Measurements from ENCODE around the gene HMCES. TPM values are rescaled to one million over a fixed set of nuclear protein-coding genes. Genes with fewer than 3 reads are reported as not detected.
"Not testable (repeated sequence)": the region's sequence is repeated elsewhere in the genome, so short reads cannot be mapped to it uniquely, and the experiment has no call there.

The HMCES gene
- total RNA-seq, 1 donor from 2014 or later = 70.7 TPM

DNA sequence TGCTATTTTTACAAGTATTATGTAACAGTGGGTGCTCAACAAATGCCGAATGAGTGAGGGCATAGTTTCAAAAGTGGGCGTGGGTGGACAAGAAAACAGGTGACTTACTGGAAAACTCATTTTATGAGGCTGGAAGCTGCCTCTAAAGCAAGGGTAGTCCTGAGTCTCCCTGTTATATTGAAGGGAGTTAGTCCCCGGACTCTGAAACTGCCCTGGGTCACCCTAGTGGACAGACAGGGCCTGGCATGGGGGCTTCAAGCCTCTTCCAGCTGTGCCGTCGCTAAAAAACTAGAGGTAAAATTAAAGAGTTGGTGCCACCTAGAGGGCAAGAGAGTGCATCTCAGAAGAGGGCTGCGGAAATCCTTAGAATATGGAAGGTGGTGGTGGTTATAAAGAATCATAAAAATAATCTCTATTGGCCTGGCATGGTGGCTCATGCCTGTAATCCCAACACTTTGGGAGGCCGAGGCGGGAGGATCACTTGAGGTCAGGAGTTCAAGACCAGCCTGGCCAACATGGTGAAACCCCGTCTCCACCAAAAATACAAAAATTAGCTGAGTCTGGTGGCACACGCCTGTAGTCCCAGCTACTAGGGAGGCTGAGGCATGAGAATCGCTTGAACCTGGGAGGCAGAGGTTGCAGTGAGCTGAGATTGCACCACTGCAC is 32.9 kb upstream of the HMCES start:
- peak overlapping the region; percentile 48 for H3K27ac Mint-ChIP-seq
- peaks cover 31% of the 10 kb centered on the region for H3K4me1 Mint-ChIP-seq (ENCODE audit: low read depth)
- not testable (repeated sequence) for H3K27me3 Mint-ChIP-seq (ENCODE audit: low read depth); H3K9me3 Mint-ChIP-seq; H3K4me3 Mint-ChIP-seq (ENCODE audit: low read depth)
- peaks cover 13% of the 10 kb centered on the region for H3K36me3 Mint-ChIP-seq (ENCODE audit: low read depth)
- peak; percentile 73 for DNase-seq (ENCODE audit: low spot score)
- intact Hi-C loops (cut with micrococcal nuclease) = loop anchor here (1.0 to 5.0 kb wide), 2 partner anchors 84 to 368 kb away; partner anchors contain the start of genes ACAD9 and ISY1

DNA sequence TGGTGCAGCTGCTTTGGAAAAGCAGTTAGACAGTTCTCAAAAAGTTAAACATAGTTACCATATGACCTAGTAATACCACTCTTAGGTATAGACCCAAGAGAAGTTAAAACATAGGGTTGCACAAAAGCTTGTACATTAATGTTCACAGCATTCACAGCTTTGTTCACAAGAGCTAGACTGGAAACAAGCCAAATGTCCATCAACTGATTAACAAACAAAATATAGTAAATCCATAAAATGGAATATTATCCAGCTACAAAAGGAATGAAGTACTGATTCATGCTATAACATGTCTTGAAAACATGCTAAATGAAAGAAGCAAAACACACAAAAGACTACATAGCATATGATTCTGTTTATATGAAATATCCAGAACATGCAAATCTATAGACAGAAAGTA is 32.0 kb upstream of the HMCES start:
- Mint-ChIP-seq H3K4me3 (ENCODE audit: low read depth) (peak overlapping the region; percentile 44), H3K36me3 (ENCODE audit: low read depth) (peaks cover 13% of the 10 kb centered on the region), H3K9me3 (no peaks in the 10 kb centered on the region), H3K27me3 (ENCODE audit: low read depth) (no peaks in the 10 kb centered on the region), H3K4me1 (ENCODE audit: low read depth) (peaks cover 31% of the 10 kb centered on the region), H3K27ac (no peak overlapping the region)
- no peak for DNase-seq (ENCODE audit: low spot score)
- intact Hi-C loops (cut with micrococcal nuclease) = loop anchor here (5.0 kb wide), 1 partner anchor 369 kb away; the partner anchor contains the start of gene ACAD9

DNA sequence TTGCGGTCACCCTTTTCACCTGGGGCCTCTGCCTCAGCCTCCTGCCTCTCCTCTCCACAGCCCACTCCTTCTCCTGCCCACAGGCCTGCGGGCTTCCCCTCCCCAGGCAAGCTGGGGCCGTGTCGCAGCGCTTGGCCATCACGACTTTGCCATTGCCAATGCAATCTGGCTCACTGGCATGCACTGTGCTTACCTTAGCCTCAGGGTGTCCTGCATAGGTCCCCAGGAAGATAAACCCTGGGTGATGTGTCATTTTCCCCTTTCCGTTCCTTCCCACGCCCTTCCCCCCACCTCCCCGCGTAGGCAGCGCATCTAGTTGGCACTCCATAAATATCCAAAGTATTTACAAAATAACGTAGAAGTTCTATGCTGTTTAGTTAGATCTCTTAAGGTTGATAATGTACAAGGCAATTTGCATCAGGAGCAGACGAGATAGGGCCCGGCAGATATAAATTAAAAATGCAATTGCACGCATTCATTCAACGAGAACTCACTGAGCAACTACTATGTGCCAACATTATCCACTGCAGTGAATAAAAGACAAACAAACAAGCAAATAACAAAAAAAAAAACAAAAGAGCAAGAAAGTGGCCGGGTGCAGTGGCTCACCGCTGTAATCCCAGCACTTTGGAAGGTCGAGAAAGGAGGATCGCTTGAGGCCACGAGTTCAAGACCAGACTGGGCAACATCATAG is 30.2 kb upstream of the HMCES start:
- DNase-seq (ENCODE audit: low spot score) = no peak
- peaks cover 28% of the 10 kb centered on the region for H3K36me3 Mint-ChIP-seq (ENCODE audit: low read depth)
- intact Hi-C loops (cut with micrococcal nuclease) = loop anchor here (2.0 to 5.0 kb wide), 3 partner anchors 30 to 371 kb away; partner anchors contain the start of genes ACAD9 and HMCES
- H3K4me3 Mint-ChIP-seq (ENCODE audit: low read depth) = peak overlapping the region; percentile 99
- peak overlapping the region; percentile 98 for H3K27ac Mint-ChIP-seq
- peaks cover 34% of the 10 kb centered on the region for H3K4me1 Mint-ChIP-seq (ENCODE audit: low read depth)
- H3K27me3 Mint-ChIP-seq (ENCODE audit: low read depth) = no peaks in the 10 kb centered on the region
- H3K9me3 Mint-ChIP-seq = no peaks in the 10 kb centered on the region

DNA sequence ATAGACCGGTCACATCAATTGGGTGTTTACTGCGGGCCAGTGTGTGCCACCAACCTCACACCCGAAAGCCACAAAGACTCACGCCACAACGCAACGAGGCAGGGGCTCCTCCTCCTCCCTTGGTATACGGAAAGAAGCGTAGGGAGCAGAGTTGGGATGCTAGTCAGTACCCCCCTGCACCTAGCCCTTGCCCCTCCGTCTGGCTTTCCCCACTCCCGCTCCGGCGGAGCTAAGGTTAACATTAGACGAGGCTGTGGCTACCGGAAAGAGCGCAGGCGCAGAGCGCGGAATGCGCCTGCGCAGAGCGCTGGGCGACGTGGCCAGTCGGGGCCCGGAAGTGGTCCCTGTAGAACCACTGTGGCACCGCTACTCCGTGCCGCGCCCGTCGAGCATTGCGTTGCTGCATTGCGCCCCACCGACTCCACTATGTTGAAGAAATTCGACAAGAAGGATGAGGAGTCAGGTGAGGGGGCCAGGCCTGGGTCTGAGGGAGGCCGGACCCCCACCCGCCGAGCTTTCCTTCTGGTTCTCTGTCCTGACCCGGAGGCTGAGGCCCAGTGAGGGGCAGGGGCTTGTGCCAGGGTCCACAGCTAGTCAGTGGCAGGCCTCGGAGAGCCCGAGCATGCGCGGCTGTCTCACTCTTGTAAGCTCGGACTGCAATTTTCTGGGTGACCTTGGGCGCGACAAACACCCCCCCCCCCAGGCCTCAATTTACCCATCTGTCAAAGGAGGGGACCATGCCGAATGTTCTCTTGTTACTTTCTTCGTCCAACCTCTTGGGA is 29.2 kb upstream of the HMCES start, which contains the start of gene COPG1:
Gene COPG1 (plus strand): TSS at position 323 of the 782 bp plus-strand sequence. CDS start 104 bp downstream, at position 427.
- peaks cover 36% of the 10 kb centered on the region for H3K36me3 Mint-ChIP-seq (ENCODE audit: low read depth)

DNA sequence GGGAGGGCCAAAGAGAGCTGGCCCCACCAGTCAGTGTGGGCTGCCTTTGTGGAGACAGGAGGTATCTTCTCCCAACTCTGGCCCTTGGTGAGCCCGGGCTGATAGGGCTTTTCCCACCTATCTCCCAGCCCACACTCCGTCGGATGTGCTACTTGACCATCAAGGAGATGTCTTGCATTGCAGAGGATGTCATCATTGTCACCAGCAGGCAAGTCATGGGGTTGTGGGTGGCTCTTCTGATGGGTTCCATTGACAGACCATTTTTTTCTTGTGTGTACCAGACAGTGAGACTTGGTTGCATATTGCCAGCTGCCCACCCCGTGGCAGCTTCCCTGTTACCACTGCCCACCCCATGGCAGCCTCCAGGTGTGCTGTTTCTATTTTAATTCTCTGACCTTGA is 25.9 kb upstream of the HMCES start:
- DNase-seq (ENCODE audit: low spot score) = no peak
- Mint-ChIP-seq H3K4me3 (ENCODE audit: low read depth) (no peak overlapping the region), H3K27ac (no peak overlapping the region), H3K36me3 (ENCODE audit: low read depth) (peaks cover 67% of the 10 kb centered on the region), H3K27me3 (ENCODE audit: low read depth) (no peaks in the 10 kb centered on the region), H3K4me1 (ENCODE audit: low read depth) (peaks cover 18% of the 10 kb centered on the region), H3K9me3 (no peaks in the 10 kb centered on the region)
- intact Hi-C loops (cut with micrococcal nuclease) = no loop called here

More for the DNA sequence above, 29.2 kb upstream of the HMCES start, which contains the start of gene COPG1:
- DNase-seq (ENCODE audit: low spot score) = peak; percentile 88
- Mint-ChIP-seq H3K4me1 (ENCODE audit: low read depth) (peaks cover 34% of the 10 kb centered on the region), H3K27ac (peak within 1 kb of the TSS; percentile 98), H3K27me3 (ENCODE audit: low read depth) (no peaks in the 10 kb centered on the region), H3K9me3 (no peaks in the 10 kb centered on the region), H3K4me3 (ENCODE audit: low read depth) (peak within 1 kb of the TSS; percentile 99)
- intact Hi-C loops (cut with micrococcal nuclease) = loop anchor here (1.0 to 5.0 kb wide), 7 partner anchors 29 to 372 kb away; partner anchors contain the start of genes ACAD9, HMCES and ISY1

DNA sequence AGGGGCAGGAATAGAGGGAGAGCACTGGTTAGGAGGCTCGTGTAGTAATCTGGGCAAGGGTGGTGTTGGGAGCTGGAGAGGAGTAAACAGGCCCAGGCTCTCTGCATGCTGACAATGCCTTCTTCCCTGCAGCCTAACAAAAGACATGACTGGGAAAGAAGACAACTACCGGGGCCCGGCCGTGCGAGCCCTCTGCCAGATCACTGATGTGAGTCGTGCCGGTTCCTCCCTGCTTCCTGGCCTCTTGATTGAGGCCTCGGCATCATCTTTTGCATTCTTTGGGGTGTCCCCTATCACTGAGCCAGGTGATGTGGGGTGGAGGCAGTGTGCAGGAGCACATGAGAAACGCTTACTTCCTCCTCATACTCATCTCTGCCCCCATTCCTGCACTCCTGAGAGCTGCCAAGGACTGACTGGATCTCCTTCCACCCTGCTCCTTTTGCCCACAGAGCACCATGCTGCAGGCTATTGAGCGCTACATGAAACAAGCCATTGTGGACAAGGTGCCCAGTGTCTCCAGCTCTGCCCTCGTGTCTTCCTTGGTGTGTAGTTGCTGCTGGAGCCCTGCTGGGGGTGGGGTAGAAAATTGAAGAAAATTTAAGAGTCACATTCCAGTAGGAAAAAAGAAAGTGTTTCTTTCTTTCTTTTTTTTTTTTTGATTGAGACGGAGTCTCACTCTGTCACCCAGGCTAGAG is 24.0 kb upstream of the HMCES start:
- no peaks in the 10 kb centered on the region for H3K27me3 Mint-ChIP-seq (ENCODE audit: low read depth)
- H3K4me3 Mint-ChIP-seq (ENCODE audit: low read depth) = no peak overlapping the region
- H3K4me1 Mint-ChIP-seq (ENCODE audit: low read depth) = peaks cover 8% of the 10 kb centered on the region
- peaks cover 82% of the 10 kb centered on the region for H3K36me3 Mint-ChIP-seq (ENCODE audit: low read depth)
- no peak overlapping the region for H3K27ac Mint-ChIP-seq
- DNase-seq (ENCODE audit: low spot score) = no peak
- no peaks in the 10 kb centered on the region for H3K9me3 Mint-ChIP-seq
- intact Hi-C loops (cut with micrococcal nuclease) = no loop called here

DNA sequence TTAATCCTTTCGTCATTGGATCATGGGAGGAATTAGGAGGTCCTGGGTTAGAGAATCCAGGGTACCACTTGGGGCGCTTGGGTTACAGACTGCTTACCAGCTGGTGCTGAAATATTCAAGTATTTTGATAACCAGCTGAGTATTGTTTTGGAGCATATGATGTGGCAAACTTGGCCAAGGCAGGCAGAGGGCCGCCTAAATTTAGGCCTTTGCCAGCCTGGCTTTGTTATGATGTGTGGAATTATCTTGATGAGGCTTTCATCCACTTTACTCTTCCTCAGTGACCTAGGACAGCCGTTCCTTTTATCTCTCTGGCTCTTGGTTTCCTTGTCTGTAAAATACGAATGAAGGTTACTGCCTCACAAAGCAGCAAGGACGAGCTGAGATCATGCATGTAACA is 22.4 kb upstream of the HMCES start:
- Mint-ChIP-seq H3K9me3 (no peaks in the 10 kb centered on the region), H3K4me1 (ENCODE audit: low read depth) (peaks cover 3% of the 10 kb centered on the region), H3K27ac (no peak overlapping the region), H3K36me3 (ENCODE audit: low read depth) (peaks cover 88% of the 10 kb centered on the region), H3K4me3 (ENCODE audit: low read depth) (no peak overlapping the region), H3K27me3 (ENCODE audit: low read depth) (no peaks in the 10 kb centered on the region)
- intact Hi-C loops (cut with micrococcal nuclease) = no loop called here
- DNase-seq (ENCODE audit: low spot score) = no peak

DNA sequence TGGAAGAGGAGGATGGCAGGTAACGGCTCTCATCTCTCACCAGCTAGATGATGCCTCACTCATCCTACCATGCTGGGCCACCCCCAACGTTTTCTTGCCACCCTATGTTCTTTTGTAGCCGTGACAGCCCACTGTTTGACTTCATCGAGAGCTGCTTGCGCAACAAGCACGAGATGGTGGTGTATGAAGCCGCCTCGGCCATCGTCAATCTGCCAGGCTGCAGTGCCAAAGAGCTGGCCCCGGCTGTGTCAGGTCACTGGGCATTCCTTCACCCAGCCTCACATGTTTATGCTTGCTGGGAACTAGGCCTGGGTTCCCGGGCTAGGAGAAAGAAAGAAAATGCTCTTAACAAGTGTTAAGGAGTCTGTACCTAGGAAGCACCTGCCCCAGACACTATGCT is 21.1 kb upstream of the HMCES start:
- H3K36me3 Mint-ChIP-seq (ENCODE audit: low read depth) = peaks cover 85% of the 10 kb centered on the region
- no peaks in the 10 kb centered on the region for H3K9me3 Mint-ChIP-seq
- peaks cover 2% of the 10 kb centered on the region for H3K4me1 Mint-ChIP-seq (ENCODE audit: low read depth)
- H3K27me3 Mint-ChIP-seq (ENCODE audit: low read depth) = no peaks in the 10 kb centered on the region
- no peak overlapping the region for H3K4me3 Mint-ChIP-seq (ENCODE audit: low read depth)
- intact Hi-C loops (cut with micrococcal nuclease) = no loop called here
- H3K27ac Mint-ChIP-seq = no peak overlapping the region
- no peak for DNase-seq (ENCODE audit: low spot score)

DNA sequence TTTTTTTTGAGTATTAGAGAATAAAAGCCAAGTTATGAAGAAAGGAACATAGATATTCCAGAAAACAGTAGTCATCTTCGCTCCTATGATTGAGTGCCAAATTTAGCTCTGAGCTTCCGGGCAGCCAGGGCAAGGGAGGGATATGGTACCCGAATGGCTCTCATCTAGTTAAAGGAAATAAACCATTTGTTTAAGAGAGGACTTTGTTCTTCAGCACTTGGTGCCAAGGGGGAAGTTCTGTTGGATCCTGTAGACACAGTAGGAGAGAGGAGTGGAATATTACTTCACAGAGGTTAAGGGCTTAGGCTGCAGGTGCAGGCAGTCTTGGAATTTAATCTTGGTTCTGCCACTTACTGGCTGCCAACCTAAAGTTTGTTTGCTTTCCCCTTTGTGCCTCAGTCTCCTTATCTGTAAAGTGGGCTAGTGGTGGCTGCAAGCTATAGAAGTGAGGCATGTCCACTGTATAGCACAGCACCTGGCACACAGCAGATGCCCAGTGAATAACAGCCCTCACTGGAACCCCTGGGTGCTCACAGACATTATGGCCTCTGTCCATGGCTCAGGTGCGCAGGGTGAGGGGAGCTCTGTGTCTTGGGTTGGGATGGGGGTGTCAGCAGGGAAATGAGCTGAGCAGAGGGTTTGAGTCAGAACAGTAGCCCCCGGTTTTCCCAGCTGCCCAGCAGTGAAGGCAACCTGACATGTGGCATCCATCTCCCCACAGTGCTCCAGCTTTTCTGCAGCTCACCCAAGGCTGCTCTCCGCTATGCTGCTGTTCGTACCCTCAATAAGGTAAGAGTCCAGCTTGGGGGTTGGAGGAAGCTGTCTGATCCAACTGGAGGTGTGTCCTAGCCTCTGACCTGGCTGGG is 18.8 kb upstream of the HMCES start:
- DNase-seq (ENCODE audit: low spot score) = no peak
- intact Hi-C loops (cut with micrococcal nuclease) = no loop called here
- Mint-ChIP-seq H3K4me1 (ENCODE audit: low read depth) (no peaks in the 10 kb centered on the region), H3K36me3 (ENCODE audit: low read depth) (peaks cover 85% of the 10 kb centered on the region), H3K4me3 (ENCODE audit: low read depth) (no peak overlapping the region), H3K27ac (no peak overlapping the region), H3K9me3 (no peaks in the 10 kb centered on the region), H3K27me3 (ENCODE audit: low read depth) (no peaks in the 10 kb centered on the region)

DNA sequence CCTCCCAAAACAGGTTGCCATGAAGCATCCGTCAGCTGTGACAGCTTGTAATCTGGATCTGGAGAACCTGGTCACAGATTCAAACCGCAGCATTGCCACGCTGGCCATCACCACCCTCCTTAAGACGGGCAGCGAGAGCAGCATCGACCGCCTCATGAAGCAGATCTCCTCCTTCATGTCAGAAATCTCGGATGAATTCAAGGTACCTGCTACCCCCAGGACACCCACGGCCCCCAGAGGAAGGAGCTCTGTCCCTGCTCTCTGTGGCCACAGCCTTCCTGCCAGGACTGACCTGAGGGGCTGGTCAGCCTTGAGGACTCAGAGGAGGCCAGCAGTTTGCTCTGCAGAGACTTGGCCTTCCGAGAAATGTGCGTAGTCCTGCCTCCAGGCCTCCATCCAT is 18.1 kb upstream of the HMCES start:
- no peak overlapping the region for H3K4me3 Mint-ChIP-seq (ENCODE audit: low read depth)
- intact Hi-C loops (cut with micrococcal nuclease) = no loop called here
- no peak for DNase-seq (ENCODE audit: low spot score)
- H3K36me3 Mint-ChIP-seq (ENCODE audit: low read depth) = peaks cover 83% of the 10 kb centered on the region
- H3K27ac Mint-ChIP-seq = no peak overlapping the region
- no peaks in the 10 kb centered on the region for H3K27me3 Mint-ChIP-seq (ENCODE audit: low read depth)
- H3K4me1 Mint-ChIP-seq (ENCODE audit: low read depth) = no peaks in the 10 kb centered on the region
- no peaks in the 10 kb centered on the region for H3K9me3 Mint-ChIP-seq

DNA sequence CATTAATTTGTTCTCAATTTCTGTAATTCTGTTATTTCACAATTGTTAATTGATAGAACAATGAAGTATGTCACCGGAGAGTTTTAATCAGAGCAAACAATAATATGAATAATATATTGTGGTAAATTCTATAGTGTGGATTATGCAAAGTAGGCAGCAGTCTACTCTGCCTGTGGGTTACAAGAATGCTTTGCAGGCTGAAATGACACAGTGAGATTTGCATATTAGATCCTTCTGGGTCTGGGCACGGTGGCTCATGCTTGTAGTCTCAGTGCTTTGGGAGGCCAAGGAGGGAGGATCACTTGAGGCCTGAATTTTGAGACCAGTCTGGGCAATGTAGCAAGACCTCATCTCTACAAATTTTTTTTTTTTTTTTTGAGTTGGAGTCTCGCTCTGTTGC is 16.8 kb upstream of the HMCES start:
- no peaks in the 10 kb centered on the region for H3K4me1 Mint-ChIP-seq (ENCODE audit: low read depth)
- intact Hi-C loops (cut with micrococcal nuclease) = no loop called here
- H3K4me3 Mint-ChIP-seq (ENCODE audit: low read depth) = no peak overlapping the region
- no peaks in the 10 kb centered on the region for H3K9me3 Mint-ChIP-seq
- H3K27ac Mint-ChIP-seq = no peak overlapping the region
- no peaks in the 10 kb centered on the region for H3K27me3 Mint-ChIP-seq (ENCODE audit: low read depth)
- no peak for DNase-seq (ENCODE audit: low spot score)
- H3K36me3 Mint-ChIP-seq (ENCODE audit: low read depth) = peaks cover 83% of the 10 kb centered on the region

Measured in activated T-helper 2 cell treated with anti-CD3 and anti-CD28 coated beads, Interferon-gamma antibody, Interleukin-2, Interleukin-4, amounts not matched to agents 10 μg/mL and 5 μg/mL and 100 μg/mL, durations not matched to agents 14 hours and 24 hours and 36 hours (primary cell).